K562 (cell line): Measurements from ENCODE around the gene CBX2. TPM values are rescaled to one million over a fixed set of nuclear protein-coding genes. Genes with fewer than 3 reads are reported as not detected.

Experiments
- ATAC-seq: fragments of 200-7000 bp; cut with Tn5 transposase; 3 replicates; pipeline ENCODE4 v1.9.1; 2020; ENCODE audit warnings: moderate library complexity
- BruUV-seq: library from RNA; stranded (reverse); fragments of 400-500 nt; replicated peaks from 2 replicates; lab custom pipeline; 2021; lab: Mats Ljungman, UMichigan
- CTCF ChIA-PET: fragments of 300-600 bp; formaldehyde crosslinking; extraction: SDS; loops from one replicate; lab custom pipeline; 2021; ENCODE audit warnings: low intra/inter-chr PET ratio; lab: Yijun Ruan, JAX
- POLR2A ChIA-PET: fragments of 300-600, 350-650 bp; sonication (Branson Sonifier 250); formaldehyde crosslinking; extraction: SDS; loops from one replicate; lab custom pipeline; 2021; ENCODE audit warnings: antibody characterized with exemption, inconsistent platforms; lab: Yijun Ruan, JAX
- DNase-seq, 4 experiments: peaks; one replicate each; pipeline versions ENCODE4 v3.0.0 to v3.0.0-alpha.2; 2011 to 2018; ENCODE audit warnings: low spot score in 3 of 4, mixed read lengths in 3 of 4; ENCODE audit errors: extremely low read depth in 1 of 4
- FAIRE-seq: peaks from 2 replicates; lab custom pipeline; 2011; peaks lifted over from hg19 to GRCh38; lab: Jason Lieb, UNC
- H2AFZ ChIP-seq: 2 replicates; pipeline ENCODE4 v1.6.0; 2011; ENCODE audit warnings: low read depth, low read length, control low read depth, inconsistent platforms
- H3K27ac ChIP-seq: fragments of 200-600 bp; 3 replicates; pipeline ENCODE4 v1.8.0; 2011; ENCODE audit warnings: low read depth, mild to moderate bottlenecking, control low read depth, inconsistent platforms, low read length, moderate library complexity, mixed read lengths; ENCODE audit errors: extremely low read depth
- H3K27me3 ChIP-seq, 2 experiments: fragments of 300-600 bp in 1 of 2; 2 replicates in 1 of 2; 3 replicates in 1 of 2; pipeline versions ENCODE4 v1.6.0 to v1.8.0; 2011; ENCODE audit warnings: inconsistent platforms in 2 of 2, low read length in 2 of 2, mild to moderate bottlenecking in 1 of 2, mixed read lengths in 1 of 2, moderate library complexity in 1 of 2; ENCODE audit not compliant: control insufficient read depth in 2 of 2, insufficient read depth in 2 of 2
- H3K36me3 ChIP-seq: fragments of 300-600 bp; 3 replicates; pipeline ENCODE4 v1.8.0; 2011; ENCODE audit warnings: mild to moderate bottlenecking, low read length, inconsistent platforms; ENCODE audit not compliant: control insufficient read depth, insufficient read depth
- H3K4me1 ChIP-seq, 2 experiments: fragments of 200-600 bp in 1 of 2; replicated peaks in 1 of 2; 2 replicates in 1 of 2; 3 replicates in 1 of 2; pipeline versions ENCODE4 v1.5.1 to v1.8.0; 2011; ENCODE audit warnings: inconsistent platforms in 2 of 2, low read length in 2 of 2, mild to moderate bottlenecking in 1 of 2, mixed read lengths in 1 of 2, moderate library complexity in 1 of 2; ENCODE audit not compliant: control insufficient read depth in 2 of 2, insufficient read depth in 2 of 2
- H3K4me2 ChIP-seq: 2 replicates; pipeline ENCODE4 v1.6.1; 2011; ENCODE audit warnings: low read length, control low read depth, inconsistent platforms, mixed read lengths; ENCODE audit not compliant: insufficient read depth
- H3K4me3 ChIP-seq: fragments of 200-600 bp; sonication (generic), shearing (Covaris generic); 2 replicates; pipeline ENCODE4 v1.5.1; 2016; ENCODE audit warnings: control low read depth, inconsistent platforms
- H3K79me2 ChIP-seq: fragments of 200-600 bp; 3 replicates; pipeline ENCODE4 v1.8.0; 2011; ENCODE audit warnings: low read length, inconsistent platforms; ENCODE audit not compliant: control insufficient read depth, insufficient read depth
- H3K9ac ChIP-seq, 2 experiments: 2 replicates each; pipeline versions ENCODE4 v1.6.0 to v1.6.1; 2011; ENCODE audit warnings: low read depth in 2 of 2, low read length in 2 of 2, control low read depth in 1 of 2, inconsistent platforms in 1 of 2, mild to moderate bottlenecking in 1 of 2, mixed read lengths in 1 of 2; ENCODE audit not compliant: insufficient read depth in 1 of 2
- H3K9me1 ChIP-seq: one replicate; pipeline ENCODE4 v1.6.0; 2011; ENCODE audit warnings: inconsistent platforms, mild to moderate bottlenecking, low read length, moderate library complexity; ENCODE audit not compliant: control insufficient read depth, insufficient read depth
- H3K9me3 ChIP-seq: replicated peaks from 2 replicates; pipeline ENCODE4 v1.5.1; 2011; ENCODE audit warnings: low read depth, low read length, inconsistent platforms; ENCODE audit not compliant: control insufficient read depth, insufficient read depth
- H4K20me1 ChIP-seq: replicated peaks from 2 replicates; pipeline ENCODE4 v1.6.1; 2011; ENCODE audit warnings: low read length, inconsistent platforms, mixed read lengths; ENCODE audit not compliant: control insufficient read depth, insufficient read depth
- BRD4 ChIP-seq: fragments of 200-600 bp; sonication (generic); IDR thresholded peaks from 2 replicates; pipeline ENCODE4 v1.6.1; 2017; ENCODE audit warnings: inconsistent platforms
- CBFA2T3 ChIP-seq: fragments of 450-650 bp; IDR thresholded peaks from 2 replicates; pipeline ENCODE4 v1.6.1; 2017
- CEBPB ChIP-seq: fragments of 450-650 bp; IDR thresholded peaks from 2 replicates; pipeline ENCODE4 v1.6.1; 2016; ENCODE audit warnings: missing genetic modification characterization, missing compliant biosample characterization
- DPF2 ChIP-seq: fragments of 450-650 bp; IDR thresholded peaks from 2 replicates; pipeline ENCODE4 v1.6.1; 2016
- ETV1 ChIP-seq: fragments of 450-650 bp; conservative IDR thresholded peaks from 2 replicates; pipeline ENCODE4 v1.6.1; 2016; ENCODE audit warnings: missing genetic modification characterization, control low read depth, low read depth, missing compliant biosample characterization
- LEF1 ChIP-seq: fragments of 450-650 bp; IDR thresholded peaks from 2 replicates; pipeline ENCODE4 v1.6.1; 2016; ENCODE audit warnings: mild to moderate bottlenecking
- MBD2 ChIP-seq: sonication (generic); IDR thresholded peaks from 2 replicates; pipeline ENCODE4 v1.6.1; 2016; ENCODE audit warnings: low read depth, borderline replicate concordance
- MTA3 ChIP-seq: fragments of 450-650 bp; formaldehyde crosslinking; IDR thresholded peaks from 2 replicates; pipeline ENCODE4 v1.6.1; 2017; ENCODE audit warnings: mild to moderate bottlenecking, borderline replicate concordance
- NR1H2 ChIP-seq: sonication (generic); formaldehyde crosslinking; IDR thresholded peaks from 2 replicates; pipeline ENCODE4 v1.4.0; 2020; ENCODE audit warnings: mild to moderate bottlenecking, missing genetic modification reagents
- PATZ1 ChIP-seq: fragments of 250-450 bp; sonication (Bioruptor Pico); IDR thresholded peaks from 2 replicates; pipeline ENCODE4 v1.5.0; 2020; ENCODE audit warnings: mild to moderate bottlenecking, borderline replicate concordance
- POLR3A ChIP-seq: IDR thresholded peaks from 2 replicates; pipeline ENCODE4 v1.6.1; 2011; ENCODE audit warnings: borderline replicate concordance, mild to moderate bottlenecking, moderate library complexity; ENCODE audit not compliant: insufficient read length, insufficient read depth; ENCODE audit errors: extremely low read depth
- PREB ChIP-seq: sonication (generic); formaldehyde crosslinking; IDR thresholded peaks from 2 replicates; pipeline ENCODE4 v1.8.1; 2023; ENCODE audit warnings: mild to moderate bottlenecking, missing genetic modification reagents
- SRSF3 ChIP-seq: fragments of 200-400 bp; formaldehyde crosslinking; IDR thresholded peaks from 2 replicates; pipeline ENCODE4 v1.6.1; 2016; ENCODE audit warnings: mild to moderate bottlenecking, low read length, moderate library complexity; ENCODE audit not compliant: insufficient read depth
- TCF7L2 ChIP-seq: fragments of 150-350 bp; IDR thresholded peaks from 2 replicates; pipeline ENCODE4 v1.6.1; 2016; ENCODE audit warnings: low read depth, mild to moderate bottlenecking, low read length, moderate library complexity
- TOE1 ChIP-seq, 2 experiments: fragments of 450-650 bp in 1 of 2; sonication (generic) in 1 of 2; formaldehyde crosslinking in 1 of 2; IDR thresholded peaks; 2 replicates each; pipeline versions ENCODE4 v1.7.1 to v1.8.0; 2016 to 2022; ENCODE audit warnings: borderline replicate concordance in 2 of 2, mild to moderate bottlenecking in 2 of 2, antibody characterized with exemption in 1 of 2, inconsistent platforms in 1 of 2, low read depth in 1 of 2, missing genetic modification reagents in 1 of 2, moderate library complexity in 1 of 2
- VEZF1 ChIP-seq: fragments of 200-800 bp; sonication (Bioruptor generic); IDR thresholded peaks from 2 replicates; pipeline ENCODE4 v1.6.1; 2017; ENCODE audit warnings: missing genetic modification characterization, missing compliant biosample characterization
- ZNF232 ChIP-seq: sonication (generic); formaldehyde crosslinking; IDR thresholded peaks from 2 replicates; pipeline ENCODE4 v1.8.0; 2022; ENCODE audit warnings: mild to moderate bottlenecking, missing genetic modification reagents
- ZNF316 ChIP-seq: fragments of 450-650 bp; IDR thresholded peaks from 2 replicates; pipeline ENCODE4 v1.6.1; 2016
- WGBS: fragments of 100-300 bp; shearing (Covaris generic); methylation state at CpG from one replicate; pipeline ENCODE4 v1.1.6; 2016; ENCODE audit warnings: low coverage, mixed read lengths; ENCODE audit not compliant: insufficient coverage; ENCODE audit errors: missing lambda C conversion rate; 5-methylcytosine and 5-hydroxymethylcytosine counted together
- in situ Hi-C: fragments of 300-500 bp; cut with MboI; formaldehyde crosslinking; loops from 4 replicates; pipeline ENCODE4 v1.15.0; 2018; ENCODE audit warnings: inconsistent platforms, mixed read lengths
- intact Hi-C: fragments of 100-400 bp; cut with micrococcal nuclease; formaldehyde crosslinking; loops from 2 replicates; pipeline ENCODE4 v1.14.2; 2022
- polyA plus RNA-seq, 8 experiments: library from polyadenylated mRNA; depleted of rRNA in 4 of 8; stranded (reverse) in 5 of 8; unstranded in 3 of 8; fragments of >200 nt; fragmentation: Nextera tagmentation in 2 of 8; fragmentation: Illumina TruSeq in 1 of 8; extraction: Ambion mirVana in 2 of 8; extraction: Trizol in 1 of 8; gene quantifications; 2 replicates each; pipeline versions ENCODE4 v1.2.1 to v1.2.3, GENCODE V29; 2011 to 2014; ENCODE audit warnings: inconsistent platforms in 1 of 8, missing spikeins in 1 of 8
- total RNA-seq, 7 experiments: library from RNA; depleted of rRNA in 6 of 7; stranded (reverse); fragments of >200 nt in 6 of 7; fragmentation: Illumina TruSeq in 2 of 7; extraction: Trizol in 2 of 7; gene quantifications; 2 replicates each; pipeline versions ENCODE4 v1.2.1 to v1.2.3, GENCODE V29; 2011 to 2021; ENCODE audit warnings: low replicate concordance in 1 of 7

The CBX2 gene
- total and polyA plus RNA-seq, 9 of the 15 experiments (the other 6 are each of a cell fraction or from before 2014, with no cell fraction given), result 0.66 to 26.9 (median 13.9) TPM

- ATAC-seq, result no peak
- Histone ChIP-seq H3K36me3 (no peaks in the 10 kb centered on the region), H3K27ac (no peak overlapping the region), H3K9me1 (no peaks in the 10 kb centered on the region), H3K9ac (peak overlapping the region in 1 of 2 experiments; percentile 68; a peak in 2 of 4 replicates), H4K20me1 (no peaks in the 10 kb centered on the region), H3K4me2 (no peak overlapping the region), H3K4me1 (peaks cover 56 to 59% of the 10 kb centered on the region in 2 experiments), H2AFZ (no peak overlapping the region), H3K27me3 (no peaks in the 10 kb centered on the region), H3K4me3 (no peak overlapping the region), H3K79me2 (peaks cover 23% of the 10 kb centered on the region), H3K9me3 (no peaks in the 10 kb centered on the region)
- DNase-seq, result peak in 1 of 4 experiments; percentile 18
- intact Hi-C loops (no loop called here), in situ Hi-C loops (no loop called here)
- no peak for FAIRE-seq
- POLR2A ChIA-PET, result interaction anchor here (0.6 to 18.8 kb wide), 5 partner anchors 8 to 45 kb away, joined by 3 to 386 read pairs (median 9); partner anchors contain the start of genes CBX4 and CBX8
- CTCF ChIA-PET, result no interaction called here
- 56% methylated on average over 12 of the region's 12 CpGs for WGBS
- no TSS peak for BruUV-seq
- TF ChIP-seq ZNF232 (CRISPR knock-in tag), result no peak
- TF ChIP-seq POLR3A, result no peak
- no peak for TF ChIP-seq TCF7L2
- no peak for TF ChIP-seq PREB (CRISPR knock-in tag)
- no peak for TF ChIP-seq NR1H2 (CRISPR knock-in tag)
- TF ChIP-seq CBFA2T3, result peak; percentile 38
- no peak for TF ChIP-seq SRSF3
- 0 out of 2 replicates have a peak, but pooled peaks have one; percentile 23 for TF ChIP-seq LEF1
- TF ChIP-seq ETV1, result no peak
- TF ChIP-seq MTA3, result no peak
- TF ChIP-seq VEZF1 (CRISPR knock-in tag), result no peak; the same call in 1 of the 2 replicates
- no peak for TF ChIP-seq CEBPB (tag)
- TF ChIP-seq BRD4, result no peak
- TF ChIP-seq DPF2, result peak; percentile 27; the same call in 1 of the 2 replicates
- no peak for TF ChIP-seq PATZ1 (CRISPR knock-in tag)
- TF ChIP-seq ZNF316, result peak; percentile 68
- no peak for TF ChIP-seq MBD2
- no peak for TF ChIP-seq TOE1 (IDR thresholded peaks at IDR 0.05; ENCODE audit: borderline replicate concordance)
- no peak for TF ChIP-seq TOE1 (CRISPR knock-in tag; IDR thresholded peaks at IDR 0.05; ENCODE audit: borderline replicate concordance, low read depth)
These were observed 43.6 kb downstream of the CBX2 start for GRCh38 chr17:79821331-79822095.
